Uterus (tissue), 4 donors: ENCODE results near the gene STYK1. TPM values are rescaled to one million over a fixed set of nuclear protein-coding genes. Genes with fewer than 3 reads are reported as not detected.

Experiments
- DNase-seq, 2 donors: peaks; one replicate each; pipeline ENCODE4 v3.0.0-alpha.2; 2019 to 2020
- H3K27ac ChIP-seq, 2 donors: fragments of 200-600 bp; sonication (generic); 1 replicate in 1 of 2; 2 replicates in 1 of 2; pipeline ENCODE4 v1.5.1; 2016 to 2018
- H3K27me3 ChIP-seq, 2 donors: fragments of 200-600 bp; sonication (generic); one replicate each; pipeline ENCODE4 v1.5.1; 2018 to 2019; ENCODE audit warnings: control low read depth in 1 of 2
- H3K36me3 ChIP-seq, 2 donors: fragments of 200-600 bp; sonication (generic); one replicate each; pipeline ENCODE4 v1.5.1; 2019; ENCODE audit warnings: control low read depth in 1 of 2
- H3K4me1 ChIP-seq, 2 donors: fragments of 200-600 bp; sonication (generic); one replicate each; pipeline ENCODE4 v1.5.1; 2018 to 2019; ENCODE audit warnings: control low read depth in 1 of 2
- H3K4me3 ChIP-seq, 2 donors: fragments of 200-600 bp; sonication (generic); 1 replicate in 1 of 2; 2 replicates in 1 of 2; pipeline ENCODE4 v1.5.1; 2018 to 2019; ENCODE audit warnings: mild to moderate bottlenecking in 1 of 2
- H3K9me3 ChIP-seq, 2 donors: fragments of 200-600 bp; sonication (generic); one replicate each; pipeline ENCODE4 v1.5.1; 2019; ENCODE audit warnings: control low read depth in 1 of 2
- POLR2A ChIP-seq, 2 donors: fragments of 450-650 bp; IDR thresholded peaks; one replicate each; pipeline ENCODE4 v1.6.1; 2016; ENCODE audit warnings: antibody characterized with exemption in 2 of 2, mild to moderate bottlenecking in 1 of 2, moderate library complexity in 1 of 2
- intact Hi-C: fragments of 100-400 bp; cut with DNase I; formaldehyde crosslinking; loops from one replicate; pipeline ENCODE4 v1.15.1; 2023; ENCODE audit warnings: low total_unique reads
- total RNA-seq, 4 donors: library from RNA; depleted of rRNA in 3 of 4; stranded (reverse); fragments of >200 nt in 3 of 4; gene quantifications; one replicate each; pipeline versions ENCODE4 v1.1.0 to v1.2.4, GENCODE V29; 2014 to 2023
- TF ChIP-seq, protein P1 (sequence below), 4 experiments: fragments of 200-600 bp in 2 of 4; fragments of 450-650 bp in 2 of 4; sonication (generic) in 2 of 4; IDR thresholded peaks; one replicate each; pipeline ENCODE4 v1.5.1; 2016 to 2019; ENCODE audit warnings: antibody characterized with exemption in 4 of 4, mild to moderate bottlenecking in 2 of 4, moderate library complexity in 1 of 4
- donor health status: DM: yes; HTN: yes; CAD: no.

Gene STYK1
- total RNA-seq, 4 donors from 2014 or later: 0.62 to 2.1 TPM; not detected in 2

DNA sequence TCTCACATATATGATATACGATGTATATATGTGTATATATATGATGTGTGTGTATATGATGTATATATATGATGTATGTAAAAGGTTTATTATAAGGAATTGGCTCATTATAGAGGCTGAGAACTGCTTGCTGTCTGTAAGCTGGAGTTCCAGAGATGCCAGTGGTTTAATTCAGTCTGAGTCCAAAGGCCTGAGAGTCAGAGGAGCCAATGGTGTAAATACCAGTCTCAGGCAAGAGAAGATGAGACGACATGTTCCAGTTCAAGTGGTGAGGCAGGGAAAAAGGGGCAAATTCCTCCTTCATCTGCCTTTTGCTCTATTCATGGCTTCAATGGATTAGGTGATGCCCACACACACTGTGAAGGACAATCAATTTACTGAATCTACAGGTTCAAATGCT lies 17.1 kb upstream of the STYK1 start:
- intact Hi-C loops: no loop called here

DNA sequence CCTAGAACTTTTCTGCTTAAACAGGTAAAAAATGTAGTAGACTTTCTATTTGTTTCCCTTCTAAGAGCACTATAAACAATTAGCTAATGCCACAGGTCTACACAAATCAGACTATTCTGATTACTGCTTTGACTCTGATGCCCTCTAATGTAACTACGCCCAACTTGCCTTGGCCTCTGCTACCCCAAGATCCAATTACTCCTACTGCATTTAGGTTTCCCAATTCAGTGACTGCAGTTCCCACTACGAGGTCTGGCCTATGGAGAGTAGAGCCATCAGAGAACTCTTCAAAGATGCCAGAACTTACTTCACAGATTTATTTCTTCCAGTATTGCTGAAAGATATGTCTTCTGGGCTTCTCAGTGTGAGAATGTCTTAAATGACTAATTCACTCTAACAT lies 15.3 kb upstream of the STYK1 start:
- H3K9me3 ChIP-seq: no peaks in the 10 kb centered on the region
- H3K27me3 ChIP-seq: no peaks in the 10 kb centered on the region
- no peaks in the 10 kb centered on the region for H3K4me1 ChIP-seq
- intact Hi-C loops: no loop called here
- no peak overlapping the region for H3K27ac ChIP-seq
- no peaks in the 10 kb centered on the region for H3K36me3 ChIP-seq
- TF ChIP-seq, protein P1, sequence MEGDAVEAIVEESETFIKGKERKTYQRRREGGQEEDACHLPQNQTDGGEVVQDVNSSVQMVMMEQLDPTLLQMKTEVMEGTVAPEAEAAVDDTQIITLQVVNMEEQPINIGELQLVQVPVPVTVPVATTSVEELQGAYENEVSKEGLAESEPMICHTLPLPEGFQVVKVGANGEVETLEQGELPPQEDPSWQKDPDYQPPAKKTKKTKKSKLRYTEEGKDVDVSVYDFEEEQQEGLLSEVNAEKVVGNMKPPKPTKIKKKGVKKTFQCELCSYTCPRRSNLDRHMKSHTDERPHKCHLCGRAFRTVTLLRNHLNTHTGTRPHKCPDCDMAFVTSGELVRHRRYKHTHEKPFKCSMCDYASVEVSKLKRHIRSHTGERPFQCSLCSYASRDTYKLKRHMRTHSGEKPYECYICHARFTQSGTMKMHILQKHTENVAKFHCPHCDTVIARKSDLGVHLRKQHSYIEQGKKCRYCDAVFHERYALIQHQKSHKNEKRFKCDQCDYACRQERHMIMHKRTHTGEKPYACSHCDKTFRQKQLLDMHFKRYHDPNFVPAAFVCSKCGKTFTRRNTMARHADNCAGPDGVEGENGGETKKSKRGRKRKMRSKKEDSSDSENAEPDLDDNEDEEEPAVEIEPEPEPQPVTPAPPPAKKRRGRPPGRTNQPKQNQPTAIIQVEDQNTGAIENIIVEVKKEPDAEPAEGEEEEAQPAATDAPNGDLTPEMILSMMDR (IDR thresholded peaks at IDR 0.05): no peak
- no peak for TF ChIP-seq POLR2A (IDR thresholded peaks at IDR 0.05)
- no peak for DNase-seq
- no peak overlapping the region for H3K4me3 ChIP-seq

More for the DNA sequence above, 17.1 kb upstream of the STYK1 start:
- no peak for DNase-seq
- Histone ChIP-seq H3K4me3 (no peak overlapping the region), H3K4me1 (no peaks in the 10 kb centered on the region), H3K36me3 (no peaks in the 10 kb centered on the region), H3K9me3 (no peaks in the 10 kb centered on the region), H3K27me3 (no peaks in the 10 kb centered on the region), H3K27ac (no peak overlapping the region)
- TF ChIP-seq POLR2A (IDR thresholded peaks at IDR 0.05): no peak
- TF ChIP-seq, protein P1 (IDR thresholded peaks at IDR 0.05): no peak

GRCh38 chr12:10688042-10688441 lies 14.2 kb upstream of the STYK1 start:
- intact Hi-C loops: no loop called here
- Histone ChIP-seq H3K36me3 (no peaks in the 10 kb centered on the region), H3K9me3 (no peaks in the 10 kb centered on the region), H3K27ac (no peak overlapping the region), H3K27me3 (no peaks in the 10 kb centered on the region), H3K4me3 (no peak overlapping the region), H3K4me1 (no peaks in the 10 kb centered on the region)
- no peak for TF ChIP-seq POLR2A (IDR thresholded peaks at IDR 0.05)
- TF ChIP-seq, protein P1 (IDR thresholded peaks at IDR 0.05): no peak
- DNase-seq: no peak

DNA sequence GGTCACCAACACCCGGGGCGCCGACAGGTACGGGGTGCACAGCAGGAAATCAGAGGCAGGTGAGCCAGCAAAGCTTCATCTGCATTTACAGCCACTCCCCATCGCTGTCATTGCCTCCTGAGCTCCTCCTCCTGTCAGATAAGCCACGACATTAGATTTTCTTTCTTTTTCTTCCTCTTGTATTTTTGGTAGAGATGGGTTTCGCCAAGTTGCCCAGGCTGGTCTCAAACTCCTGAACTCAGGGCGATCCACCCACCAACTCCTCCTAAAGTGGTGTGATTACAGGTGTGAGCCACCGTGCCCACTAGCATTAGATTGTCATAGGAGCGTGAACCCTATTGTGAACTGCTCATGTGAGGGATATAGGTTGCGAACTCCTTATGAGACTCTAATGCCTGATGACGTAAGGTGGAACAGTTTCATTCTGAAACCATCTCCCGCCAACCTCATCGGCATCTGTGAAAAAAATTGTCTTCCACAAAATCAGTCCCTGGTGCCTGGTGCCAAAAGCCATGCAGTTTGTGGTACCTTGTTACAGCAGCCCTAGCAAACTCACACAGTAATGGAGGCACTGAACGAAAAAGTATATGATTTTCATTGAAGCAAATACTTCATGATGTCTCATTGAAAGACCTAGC lies 1.5 kb downstream of the STYK1 start:
- Histone ChIP-seq H3K9me3 (no peaks in the 10 kb centered on the region), H3K4me1 (no peaks in the 10 kb centered on the region), H3K27ac (no peak overlapping the region), H3K36me3 (no peaks in the 10 kb centered on the region), H3K4me3 (no peak overlapping the region), H3K27me3 (no peaks in the 10 kb centered on the region)
- TF ChIP-seq POLR2A (IDR thresholded peaks at IDR 0.05): no peak
- TF ChIP-seq, protein P1 (IDR thresholded peaks at IDR 0.05): no peak
- intact Hi-C loops: no loop called here
- no peak for DNase-seq

DNA sequence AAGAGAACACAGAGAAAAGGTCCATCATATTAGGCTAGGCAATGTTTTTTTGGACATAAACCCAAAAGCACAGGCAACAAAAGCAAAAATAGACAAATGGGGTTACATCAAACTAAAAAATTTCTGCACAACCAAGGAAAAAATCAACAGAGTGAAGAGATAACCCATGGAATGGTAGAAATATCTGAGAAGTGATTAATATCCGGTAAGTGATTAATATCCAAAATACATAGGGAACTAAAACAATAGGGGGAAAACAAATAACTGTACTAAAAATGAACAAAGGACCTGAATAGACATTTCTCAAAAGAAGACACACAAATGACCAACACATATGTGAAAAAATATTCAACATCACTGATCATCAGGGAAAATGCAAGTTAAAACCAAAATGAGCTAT lies 4.3 kb downstream of the STYK1 start:
- intact Hi-C loops: no loop called here
- no peaks in the 10 kb centered on the region for H3K4me1 ChIP-seq
- H3K4me3 ChIP-seq: no peak overlapping the region
- TF ChIP-seq, protein P1 (IDR thresholded peaks at IDR 0.05): no peak
- TF ChIP-seq POLR2A (IDR thresholded peaks at IDR 0.05): no peak
- no peaks in the 10 kb centered on the region for H3K27me3 ChIP-seq
- no peak overlapping the region for H3K27ac ChIP-seq
- no peak for DNase-seq
- no peaks in the 10 kb centered on the region for H3K36me3 ChIP-seq
- H3K9me3 ChIP-seq: no peaks in the 10 kb centered on the region
